Activated CD4-positive, alpha-beta T cell treated with anti-CD3 and anti-CD28 coated beads, Interleukin-2, amount 50 U/mL, for 48 hours (primary cell): ENCODE results near the gene UNC80.

Source experiments
- DNase-seq, 2 experiments: peaks; one replicate each; pipeline ENCODE4 v3.0.0-alpha.2; 2020

Gene UNC80

DNA sequence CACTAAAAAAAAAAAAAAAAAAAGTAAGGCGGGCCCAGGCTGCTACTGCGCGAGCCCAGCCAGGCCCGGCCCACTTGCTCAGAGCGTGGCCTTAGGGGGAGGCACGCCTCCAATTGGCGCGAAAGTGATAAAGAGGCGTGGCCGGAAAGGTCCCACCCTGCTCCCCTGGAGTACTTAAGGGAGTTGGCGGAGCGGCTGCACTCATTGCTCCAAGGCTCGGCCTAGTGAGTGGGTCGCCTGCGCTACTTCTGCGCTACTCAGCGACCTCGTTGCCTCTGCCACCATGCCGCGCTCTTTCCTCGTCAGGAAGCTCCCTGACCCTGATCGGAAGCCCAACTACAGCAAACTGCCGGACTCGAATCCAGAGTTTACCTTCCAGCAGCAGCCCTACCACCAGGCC, 36.9 kb downstream of the UNC80 start:
- DNase-seq = no peak

GRCh38 chr2:209809256-209809655, 37.6 kb downstream of the UNC80 start:
- no peak for DNase-seq

- no peak for DNase-seq
These were observed 46.2 kb downstream of the UNC80 start for GRCh38 chr2:209817844-209818271.

- DNase-seq = no peak
These were observed 47.3 kb downstream of the UNC80 start for GRCh38 chr2:209818939-209819338.

GRCh38 chr2:209821806-209822205, 50.2 kb downstream of the UNC80 start:
- no peak for DNase-seq

GRCh38 chr2:209823484-209823883, 51.9 kb downstream of the UNC80 start:
- no peak for DNase-seq

- DNase-seq = no peak
These were observed 52.8 kb downstream of the UNC80 start for GRCh38 chr2:209824391-209824790.

DNA sequence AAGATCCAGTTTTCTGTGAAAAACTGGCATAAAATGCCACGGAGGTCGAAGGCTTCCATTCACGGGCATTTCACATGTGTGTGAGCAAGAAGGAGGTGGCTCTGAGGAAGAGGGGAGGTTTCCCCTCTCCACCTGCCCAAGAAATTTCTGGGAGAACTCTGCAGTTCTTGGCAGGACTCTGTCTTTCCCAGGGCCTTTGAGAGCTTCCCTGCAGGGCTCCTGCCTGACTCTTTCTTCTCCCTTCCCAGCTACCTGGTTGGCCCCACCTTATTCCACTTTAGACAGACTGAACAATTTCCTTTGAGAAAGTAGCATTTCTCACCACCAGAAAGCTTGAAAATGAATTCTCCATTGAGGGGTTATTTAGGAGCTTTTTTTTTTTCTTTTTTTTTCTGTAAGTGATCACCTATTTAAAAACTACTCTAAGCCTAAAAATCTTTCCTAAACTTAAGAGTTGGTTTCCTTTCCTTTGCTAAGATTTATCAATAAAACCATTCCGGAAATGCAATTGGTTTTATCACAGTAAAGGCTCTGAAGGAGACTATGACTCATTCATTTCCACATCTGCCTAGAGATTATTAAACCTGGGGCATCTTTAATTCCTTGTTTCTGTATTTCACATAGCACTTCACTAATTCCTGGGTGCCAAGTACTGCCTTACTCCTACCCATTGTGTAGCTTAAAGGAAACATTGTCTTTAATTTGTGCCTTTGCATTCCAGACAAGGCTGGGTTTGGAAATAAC, 59.3 kb downstream of the UNC80 start:
- no peak for DNase-seq

DNA sequence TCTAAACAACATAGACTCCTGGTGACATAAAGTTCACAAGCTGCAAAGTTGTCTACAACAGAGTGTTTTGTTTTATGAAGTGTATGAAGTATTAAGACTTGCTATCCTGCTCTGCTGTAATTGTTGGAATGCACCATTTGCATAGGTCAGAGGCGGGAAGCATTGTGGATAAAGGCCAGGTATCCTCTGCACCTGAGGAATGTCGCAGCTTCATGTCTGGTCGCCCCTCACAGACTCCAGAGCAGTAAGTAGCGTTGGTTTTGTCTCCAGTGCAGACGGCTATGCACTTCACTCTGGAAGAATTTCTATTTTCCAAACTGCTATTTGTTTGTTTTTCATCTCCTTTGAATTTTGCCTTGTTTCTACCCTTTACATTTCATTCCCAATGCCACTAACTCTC, 63.1 kb downstream of the UNC80 start:
- no peak for DNase-seq

GRCh38 chr2:209840434-209840833, 68.8 kb downstream of the UNC80 start:
- DNase-seq = no peak

DNA sequence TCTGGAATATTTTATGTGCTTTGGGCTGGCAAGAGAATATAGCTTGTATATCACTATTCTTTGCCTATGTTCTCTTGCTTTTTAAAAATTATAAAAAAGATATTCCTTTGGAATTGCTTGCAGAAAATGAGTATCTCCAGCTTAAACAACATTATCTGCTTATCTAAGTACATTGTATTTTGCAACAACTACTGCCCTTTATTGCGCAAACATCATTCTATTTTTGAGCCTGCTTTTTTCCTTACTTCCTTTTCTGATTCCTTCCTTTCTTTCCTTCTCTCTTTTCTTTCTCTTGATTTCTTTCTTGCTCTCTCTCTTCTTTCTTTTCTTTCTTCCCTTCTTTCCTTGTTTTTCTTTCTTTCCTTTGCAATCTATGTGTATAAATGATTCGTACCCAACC, 74.0 kb downstream of the UNC80 start:
- DNase-seq = no peak

DNA sequence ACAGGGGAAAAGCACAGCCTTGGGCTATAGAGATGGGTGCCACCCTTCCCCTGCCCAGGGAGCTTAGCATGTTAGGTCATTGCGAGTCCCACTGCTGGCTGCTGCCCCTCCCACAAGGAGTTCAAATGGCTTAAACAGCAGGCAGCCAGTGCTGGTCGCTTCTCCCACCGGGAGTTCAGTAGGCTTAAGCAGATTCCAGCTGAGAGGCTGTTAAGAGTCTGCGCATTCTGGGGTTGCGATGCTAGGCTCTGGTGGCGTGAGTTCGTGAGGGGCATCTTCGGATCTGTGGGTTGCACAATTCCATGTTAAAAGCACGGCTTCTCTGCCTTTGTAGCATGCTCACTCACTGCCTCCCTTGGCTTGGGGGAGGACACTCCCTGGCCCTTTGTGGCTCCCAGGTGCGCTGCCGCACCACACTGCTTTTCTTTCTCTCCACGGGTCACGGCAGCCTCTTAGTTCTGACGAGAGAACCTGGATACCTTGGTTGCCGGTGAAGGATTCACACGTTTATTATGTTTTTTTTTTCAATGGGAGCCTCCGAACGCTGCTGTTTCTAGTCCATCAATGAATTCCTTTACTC, 93.2 kb downstream of the UNC80 start:
- DNase-seq = no peak

GRCh38 chr2:209868271-209868994, 96.8 kb downstream of the UNC80 start:
- DNase-seq = no peak

DNA sequence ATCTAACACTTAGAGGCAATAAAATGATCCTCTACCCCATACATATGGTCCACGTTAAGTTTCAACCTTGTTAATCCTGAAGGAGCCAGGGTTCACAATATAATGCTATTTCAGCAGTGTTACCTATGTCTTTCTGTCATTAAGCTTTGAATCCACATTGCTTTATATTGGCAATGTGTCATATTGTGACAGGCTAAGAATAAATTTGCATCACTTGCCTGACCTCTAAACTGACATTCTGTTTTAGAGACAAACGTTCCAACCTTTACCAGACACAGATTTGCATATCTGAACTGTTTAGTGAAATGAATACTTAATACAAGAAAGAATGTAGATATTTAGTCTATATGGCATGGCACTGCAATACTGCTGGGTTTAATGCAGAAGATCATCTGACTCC, 98.4 kb downstream of the UNC80 start:
- no peak for DNase-seq

DNA sequence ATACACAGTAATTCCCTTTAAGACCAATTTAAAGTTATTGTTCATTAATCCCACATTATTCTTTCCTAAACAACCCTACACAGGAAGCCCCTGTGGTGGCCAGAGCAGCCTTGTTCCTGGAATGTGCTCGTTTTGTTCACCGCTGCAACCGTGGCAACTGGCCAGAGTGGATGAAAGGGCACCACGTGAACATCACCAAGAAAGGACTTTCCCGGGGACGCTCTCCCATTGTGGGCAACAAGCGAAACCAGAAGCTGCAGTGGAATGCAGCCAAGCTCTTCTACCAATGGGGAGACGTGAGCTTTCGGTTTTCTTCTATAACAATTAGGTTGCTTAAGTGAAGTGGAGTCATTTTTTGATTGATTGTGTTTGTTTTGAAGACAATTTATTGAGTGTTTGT, 101.0 kb downstream of the UNC80 start:
- DNase-seq = no peak

DNA sequence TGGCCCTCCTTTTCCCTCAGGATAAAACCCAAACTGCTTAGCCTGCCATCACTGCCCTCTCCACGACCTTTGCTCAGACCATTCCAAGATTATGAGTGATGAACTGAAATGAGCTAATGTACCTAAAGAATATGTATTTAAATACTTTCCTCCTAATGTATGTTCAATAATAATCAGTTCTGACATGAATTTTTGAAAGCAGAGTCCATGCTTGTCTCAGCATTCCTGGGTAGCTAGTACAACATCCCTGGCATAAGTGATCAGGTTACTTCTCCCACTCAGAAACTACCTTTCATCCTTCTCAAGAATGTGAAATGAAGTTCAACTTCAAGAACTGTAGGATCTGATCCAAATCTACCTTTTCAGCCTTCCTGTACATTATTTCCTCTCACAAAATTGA, 103.6 kb downstream of the UNC80 start:
- DNase-seq = no peak

DNA sequence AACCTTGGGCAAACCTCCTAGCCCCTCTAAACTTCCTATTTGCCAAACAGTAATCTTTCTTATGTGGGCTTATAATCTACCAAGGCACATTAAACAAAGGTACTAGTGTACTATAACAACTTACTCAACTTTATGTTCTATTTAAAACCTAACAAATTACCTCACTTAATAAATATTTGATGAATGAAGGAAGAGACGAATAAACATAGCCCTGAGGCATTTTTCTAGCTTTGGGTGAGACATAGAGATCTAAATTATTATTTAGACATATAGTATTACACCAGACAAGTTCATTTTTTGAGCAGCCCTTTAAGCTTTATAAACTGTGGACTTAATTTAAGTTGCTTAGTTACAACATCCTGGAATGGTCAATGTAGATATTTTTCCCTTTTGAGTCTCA, 104.6 kb downstream of the UNC80 start:
- DNase-seq = no peak

DNA sequence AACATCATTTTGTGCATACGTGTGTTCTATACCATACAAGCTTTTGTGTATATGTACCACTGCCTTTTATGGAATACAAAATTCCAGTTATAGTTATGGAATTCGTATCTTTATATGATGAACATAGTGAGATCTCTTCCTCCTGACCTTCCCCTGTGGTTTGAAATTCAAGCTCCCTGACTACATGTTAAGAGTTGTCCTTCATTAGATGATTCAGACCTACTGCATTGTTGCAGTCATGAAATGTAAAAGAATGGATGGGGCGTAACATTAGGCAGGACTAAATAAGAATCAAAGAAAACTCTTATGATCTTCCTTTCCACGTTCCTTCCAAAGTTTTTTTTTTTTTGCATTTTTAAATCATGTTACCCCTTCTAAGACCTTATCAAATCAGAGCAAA, 107.1 kb downstream of the UNC80 start:
- DNase-seq = no peak

DNA sequence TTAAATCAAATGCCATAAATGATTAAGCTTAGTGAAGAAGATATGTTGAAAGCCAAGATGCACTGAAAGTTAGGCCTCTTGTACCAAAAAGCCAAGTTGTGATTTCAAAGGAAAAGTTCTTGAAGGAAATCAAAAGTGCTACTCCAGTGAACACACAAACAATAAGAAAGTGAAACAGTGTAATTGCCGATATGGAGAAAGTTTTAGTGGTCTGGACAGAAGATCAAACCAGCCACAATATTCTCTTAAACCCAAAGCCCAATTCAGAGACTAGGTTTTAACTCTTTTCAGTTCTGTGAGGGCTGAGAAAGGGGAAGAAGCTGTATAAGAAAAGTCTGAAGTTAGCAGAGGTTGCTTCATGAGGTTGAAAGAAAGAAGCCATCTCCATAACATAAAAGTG, 129.0 kb downstream of the UNC80 start:
- DNase-seq = no peak

- DNase-seq = no peak
These were observed 129.5 kb downstream of the UNC80 start for GRCh38 chr2:209901172-209901571.

- no peak for DNase-seq
These were observed 134.1 kb downstream of the UNC80 start for GRCh38 chr2:209905691-209906090.

DNA sequence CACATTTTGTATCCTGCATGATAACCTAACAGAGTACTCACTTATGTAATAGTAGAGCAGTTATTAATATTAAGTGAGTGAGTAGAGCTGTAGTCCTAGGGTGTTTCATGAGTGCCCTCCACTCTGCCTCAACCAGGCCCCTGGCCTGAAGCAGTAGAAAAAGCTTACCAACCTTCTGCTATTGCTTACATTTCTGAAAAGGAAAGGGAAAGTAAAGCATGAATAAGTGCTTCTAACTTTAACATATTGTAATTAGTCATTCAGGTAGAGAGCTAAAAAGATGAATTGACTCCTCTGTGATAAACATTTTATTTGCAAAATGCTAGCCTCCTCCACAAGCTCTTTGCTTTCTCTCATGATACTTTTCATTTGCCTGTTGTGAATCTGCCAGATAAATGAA, 136.1 kb downstream of the UNC80 start:
- DNase-seq = no peak

GRCh38 chr2:209908511-209908910, 136.9 kb downstream of the UNC80 start:
- DNase-seq = no peak

GRCh38 chr2:209911486-209911885, 139.9 kb downstream of the UNC80 start:
- DNase-seq = no peak
